ENCODE results near the gene DNAJC27.
"Not testable (repeated sequence)": the region's sequence is repeated elsewhere in the genome, so short reads cannot be mapped to it uniquely, and the experiment has no call there.

DNAJC27 gene

GRCh38 chr2:24971536-24972314 lies at the start of gene DNAJC27:
Gene DNAJC27 (minus strand): TSS chr2:24971955. CDS start chr2:24971904, 51 bp downstream.
- peak; percentile 95 for DNase-seq

DNA sequence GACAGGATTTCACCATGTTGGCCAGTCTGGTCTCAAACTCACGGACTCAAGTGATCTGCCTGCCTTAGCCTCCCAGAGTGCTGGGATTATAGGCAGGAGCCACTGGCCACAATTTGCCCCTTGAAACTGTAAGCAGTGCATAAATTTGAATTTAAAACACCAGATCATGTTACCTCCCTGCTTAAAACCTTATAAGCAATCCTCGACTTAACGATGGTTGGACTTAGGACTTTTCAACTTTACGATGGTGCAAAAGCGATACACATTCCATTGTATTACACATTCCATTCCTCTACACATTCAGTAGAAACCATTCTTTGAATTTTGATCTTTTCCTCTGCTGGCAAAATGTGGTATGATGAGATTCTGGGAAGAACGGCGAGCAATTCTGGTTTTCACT lies 46.9 kb upstream of the DNAJC27 start:
- no peak for DNase-seq

GRCh38 chr2:25014631-25015030 lies 42.9 kb upstream of the DNAJC27 start:
- no peak for DNase-seq

- not testable (repeated sequence) for DNase-seq
These were observed 39.6 kb upstream of the DNAJC27 start for GRCh38 chr2:25011342-25011741.

GRCh38 chr2:25009954-25010353 lies 38.2 kb upstream of the DNAJC27 start:
- no peak for DNase-seq

DNA sequence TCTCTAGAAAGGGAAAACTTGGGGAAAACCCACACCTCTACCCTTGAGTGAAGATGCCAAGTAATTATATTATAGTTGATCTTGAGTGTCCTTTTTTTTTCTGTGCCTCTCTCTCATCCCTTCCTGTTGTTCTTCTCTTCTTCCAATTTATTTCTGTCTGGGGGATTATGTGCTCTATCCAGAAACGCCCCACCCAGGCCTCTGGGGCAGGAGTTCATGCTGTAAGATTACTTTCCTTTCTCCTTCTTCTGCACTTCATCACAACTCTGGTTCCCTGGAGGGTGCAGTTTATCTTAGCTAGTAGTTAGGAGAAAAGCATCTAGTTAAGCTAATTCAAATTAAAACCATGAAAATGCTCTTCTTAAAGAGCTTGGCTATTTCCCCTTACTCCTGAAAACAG lies 30.3 kb upstream of the DNAJC27 start:
- DNase-seq: no peak

DNA sequence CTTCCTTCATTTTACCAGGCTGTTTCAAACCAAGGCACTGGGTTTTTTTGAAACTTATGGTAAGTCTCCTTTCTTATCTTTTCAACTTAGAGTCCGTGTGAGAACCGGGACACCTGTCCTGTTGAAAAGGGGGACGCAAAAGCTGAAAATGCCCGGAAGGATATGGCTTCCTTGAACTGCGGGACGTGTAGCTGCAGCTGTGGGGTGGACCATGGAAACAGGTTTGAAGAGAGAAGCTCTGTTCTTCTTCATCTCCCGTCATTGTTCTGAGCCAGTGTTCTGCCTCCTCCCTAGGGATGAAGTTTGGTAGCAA lies 29.5 kb upstream of the DNAJC27 start:
- DNase-seq: no peak

DNA sequence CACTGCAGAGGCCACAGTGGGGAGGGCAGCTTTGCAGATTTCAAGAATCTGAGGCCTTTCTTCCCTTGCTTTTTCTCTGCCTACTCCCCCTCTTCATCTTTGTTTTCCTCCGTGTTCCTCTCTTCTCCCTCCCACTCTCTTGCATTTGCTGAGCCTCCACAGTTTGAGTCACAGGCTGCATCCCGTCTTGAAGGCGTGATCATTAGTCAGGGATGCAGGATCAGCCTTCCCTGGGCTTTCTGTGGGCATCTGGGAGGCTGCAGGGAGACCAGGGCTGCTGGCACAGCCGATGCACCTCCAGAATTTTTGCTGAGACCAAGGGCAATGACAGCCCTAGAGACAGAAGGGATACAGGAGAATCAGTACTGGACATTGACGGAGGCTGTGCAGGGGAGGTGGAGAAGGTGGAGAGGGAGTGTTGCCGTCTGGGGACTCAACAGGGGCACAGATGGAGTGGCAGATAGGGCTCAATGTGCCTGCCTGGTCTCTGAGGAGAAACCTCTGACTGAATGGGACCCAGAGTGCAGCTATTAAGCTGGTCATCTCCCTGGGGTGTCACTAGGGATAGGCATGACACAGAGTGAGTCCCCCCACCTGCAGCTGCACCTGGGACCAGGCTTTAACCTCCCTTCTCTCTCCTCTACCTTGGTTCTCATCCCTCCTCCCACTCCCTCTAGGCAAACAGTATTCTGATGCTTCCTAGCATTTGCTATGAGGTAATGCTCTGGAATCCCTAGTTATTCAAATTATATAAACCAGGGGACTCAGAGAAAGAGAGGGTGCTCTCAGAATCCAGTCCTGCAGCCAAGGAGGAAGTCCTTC lies 29.0 kb upstream of the DNAJC27 start:
- no peak for DNase-seq

GRCh38 chr2:25000036-25000435 lies 28.3 kb upstream of the DNAJC27 start:
- DNase-seq: no peak

DNA sequence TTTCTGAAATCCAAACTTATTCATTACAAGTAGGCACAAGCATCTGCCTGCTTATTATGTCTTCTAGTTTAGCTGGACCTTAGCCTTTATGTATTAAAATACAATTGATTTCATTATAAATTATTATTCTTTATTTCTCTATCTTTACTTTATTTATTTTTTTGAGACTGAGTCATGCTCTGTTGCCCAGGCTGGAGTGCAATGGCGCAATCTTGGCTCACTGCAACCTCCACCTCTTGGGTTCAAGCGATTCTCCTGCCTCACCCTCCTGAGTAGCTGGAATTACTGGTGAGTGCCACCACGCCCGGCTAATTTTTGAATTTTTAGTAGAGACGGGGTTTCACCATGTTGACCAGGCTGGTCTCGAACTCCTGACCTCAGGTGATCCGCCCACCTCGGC lies 27.3 kb upstream of the DNAJC27 start:
- not testable (repeated sequence) for DNase-seq

DNA sequence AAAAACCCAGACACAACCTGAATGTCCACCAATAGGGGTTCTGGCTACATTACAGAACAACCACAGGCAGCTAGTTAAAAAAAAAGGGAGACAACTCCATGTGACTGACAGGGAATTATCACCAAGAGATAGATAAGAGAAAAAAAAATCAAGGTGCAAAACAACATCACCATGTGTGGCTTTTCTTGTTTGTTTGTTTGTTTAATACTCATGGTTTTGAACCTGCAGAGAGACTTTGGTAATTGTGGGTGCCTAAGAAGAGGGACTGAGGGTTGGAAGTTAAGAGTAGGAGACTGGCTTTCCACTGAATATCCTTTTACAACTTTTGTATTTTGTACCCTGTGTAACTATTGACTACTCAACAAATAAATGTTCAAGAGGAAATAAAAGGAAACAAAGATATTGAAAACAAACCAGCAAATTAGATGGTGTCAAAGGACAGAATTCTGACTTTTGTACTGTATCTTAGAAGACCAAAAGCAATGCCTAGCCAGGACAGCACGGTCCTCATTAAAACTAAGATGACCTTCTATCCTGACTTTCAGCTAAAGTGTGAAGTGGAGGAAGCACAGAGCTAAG lies 22.5 kb upstream of the DNAJC27 start:
- no peak for DNase-seq

DNA sequence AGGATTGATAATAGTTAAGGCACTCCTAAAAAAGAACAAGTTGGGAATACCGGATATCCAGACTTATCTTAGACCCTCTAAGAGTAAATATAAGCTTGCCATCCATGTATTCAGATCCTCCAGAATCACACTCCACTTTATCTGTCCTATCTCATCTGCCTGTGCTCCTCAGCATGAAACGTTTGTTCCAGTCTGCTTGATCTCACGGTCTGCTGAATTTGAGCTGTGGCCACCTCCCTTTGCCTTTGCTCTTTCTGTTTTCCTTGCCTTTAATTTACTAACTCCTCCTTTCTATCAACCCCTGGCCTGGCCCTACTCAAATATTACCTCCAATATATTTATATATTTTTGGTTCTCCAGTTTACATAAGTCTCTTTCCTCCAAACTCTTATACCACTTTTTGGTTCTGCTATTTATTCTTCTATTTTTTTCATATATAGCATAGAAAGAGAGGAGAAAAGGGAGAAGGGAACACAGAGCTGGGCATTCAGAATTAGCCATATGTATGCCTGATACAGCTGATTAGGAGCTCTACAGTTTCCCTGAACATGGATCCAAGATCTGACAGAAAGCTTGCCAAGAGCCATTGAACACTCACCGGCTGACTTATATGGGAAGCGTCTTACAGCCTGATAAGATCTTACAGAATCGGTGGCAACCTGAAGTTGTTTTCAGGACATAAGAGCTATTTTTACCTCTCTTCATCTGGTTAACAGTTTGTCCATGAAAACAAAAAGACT lies 21.8 kb upstream of the DNAJC27 start:
- peak; percentile 17 for DNase-seq

GRCh38 chr2:24986372-24986771 lies 14.6 kb upstream of the DNAJC27 start:
- no peak for DNase-seq

- no peak for DNase-seq
These were observed 13.8 kb upstream of the DNAJC27 start for GRCh38 chr2:24985511-24985910.

- peak; percentile 55 for DNase-seq
These were observed 13.2 kb upstream of the DNAJC27 start for GRCh38 chr2:24984912-24985311.

- DNase-seq: no peak
These were observed 9.8 kb upstream of the DNAJC27 start for GRCh38 chr2:24981411-24982136.

DNA sequence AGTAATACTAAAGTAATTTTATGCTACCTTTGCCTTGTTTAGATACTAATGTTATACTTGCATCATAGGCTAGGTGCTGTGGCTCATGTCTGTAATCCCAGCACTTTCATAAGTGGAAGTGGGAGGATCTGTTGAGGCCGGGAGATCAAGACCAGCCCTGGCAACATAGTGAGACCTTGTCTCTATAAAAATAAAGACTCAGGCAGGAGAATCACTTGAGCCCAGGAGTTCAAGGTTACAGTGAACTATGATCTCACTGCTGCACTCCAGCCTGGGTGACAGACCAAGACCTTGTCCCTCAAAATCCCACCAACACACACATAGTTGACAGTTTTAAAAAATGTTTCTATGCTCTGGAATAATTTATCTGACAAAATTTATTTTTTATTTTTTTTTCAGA lies 6.9 kb upstream of the DNAJC27 start:
- DNase-seq: no peak

- no peak for DNase-seq
These were observed 5.9 kb upstream of the DNAJC27 start for GRCh38 chr2:24977631-24978030.

- no peak for DNase-seq
These were observed 2.1 kb upstream of the DNAJC27 start for GRCh38 chr2:24973812-24974211.

GRCh38 chr2:24972315-24972961 lies 683 bp upstream of the DNAJC27 start:
- DNase-seq: peak; percentile 23

DNA sequence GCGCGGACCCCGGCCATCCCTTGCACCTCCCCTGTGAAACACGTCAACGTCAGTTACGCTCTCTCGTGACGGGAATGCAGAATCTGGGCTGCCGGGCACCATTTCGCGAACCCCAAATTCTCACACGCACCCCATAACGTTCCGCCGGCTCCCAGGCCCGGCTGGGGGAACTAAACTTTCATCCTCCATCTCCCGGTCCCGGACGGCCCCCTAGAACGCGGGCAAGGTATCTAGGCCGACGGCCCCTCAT lies 544 bp downstream of the DNAJC27 start:
- peak; percentile 13 for DNase-seq
